H54 (cell line): ENCODE results near the gene SLC24A1.

ENCODE experiments used
- DNase-seq: peaks from one replicate; pipeline ENCODE4 v3.0.0; 2011; ENCODE audit warnings: low spot score, mixed read lengths; ENCODE audit not compliant: insufficient read length
- FAIRE-seq: peaks from 3 replicates; lab custom pipeline; 2011; peaks lifted over from hg19 to GRCh38; lab: Jason Lieb, UNC
- POLR2A ChIP-seq: IDR thresholded peaks from 2 replicates; pipeline ENCODE4 v1.6.1; 2011; ENCODE audit warnings: low read depth, mild to moderate bottlenecking, low read length

Gene SLC24A1

DNA sequence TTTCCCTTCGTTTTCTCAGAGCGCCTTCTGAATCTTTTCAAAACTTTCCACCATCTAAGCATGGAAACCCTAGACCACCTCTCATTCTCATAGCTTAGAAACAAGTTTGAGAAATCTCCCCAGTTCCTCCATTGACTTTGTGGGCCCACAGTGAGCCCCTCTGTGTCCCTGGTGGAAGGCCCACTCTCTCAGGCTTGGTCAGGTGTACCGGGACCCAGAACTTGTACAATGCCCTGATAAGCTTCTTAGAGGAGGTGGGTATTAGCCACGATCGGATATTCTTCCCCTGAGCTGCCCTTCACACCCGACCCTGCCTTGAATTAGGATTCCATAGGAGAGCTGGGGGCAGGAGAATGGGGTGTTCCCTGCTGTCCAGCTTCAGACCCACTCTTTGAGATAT lies at the start of gene SLC24A1:
Gene SLC24A1, plus strand, starts transcription at position 301 of the 400 bp plus-strand sequence. CDS start 2,143 bp downstream, outside the sequence.
- TF ChIP-seq POLR2A = no peak
- no peak for FAIRE-seq
- DNase-seq = no peak

DNA sequence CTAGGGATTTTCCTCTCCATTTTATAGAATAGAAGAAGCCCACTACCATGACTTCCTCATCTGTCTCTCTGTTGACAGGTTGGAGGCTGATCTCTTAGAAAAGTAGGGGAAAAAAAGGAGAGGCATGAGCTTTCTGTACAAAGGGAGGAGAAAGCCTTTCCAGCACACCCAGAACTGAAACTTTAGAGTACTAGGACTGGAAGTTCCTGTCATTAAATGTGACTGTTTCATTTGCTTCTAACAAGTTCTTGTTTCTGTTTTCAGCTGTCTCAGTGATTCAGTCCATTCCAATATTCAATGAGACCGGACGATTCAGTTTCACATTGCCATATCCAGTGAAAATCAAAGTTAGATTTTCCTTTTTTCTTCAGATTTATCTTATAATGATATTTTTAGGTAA lies 49.8 kb upstream of the SLC24A1 start:
- DNase-seq (no peak), FAIRE-seq (no peak)
- no peak for TF ChIP-seq POLR2A

DNA sequence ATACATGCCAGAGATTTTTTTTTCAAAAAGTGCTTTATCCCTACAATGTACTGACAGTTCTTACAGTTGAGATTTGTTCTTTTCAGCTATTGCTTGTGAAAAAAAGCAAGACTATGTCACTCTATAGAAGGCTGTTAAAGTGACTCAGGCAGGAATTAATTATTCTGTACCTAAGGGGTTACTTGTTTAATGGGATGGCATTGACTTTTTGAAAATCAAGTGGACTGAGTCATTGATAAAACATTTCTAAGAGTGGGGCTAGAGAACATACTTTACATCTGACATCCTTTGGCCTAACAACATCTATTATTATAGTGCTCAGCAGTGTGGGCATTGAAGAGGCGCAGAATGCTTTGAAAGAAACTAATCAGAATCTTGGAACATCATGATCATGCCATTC lies 45.1 kb upstream of the SLC24A1 start:
- no peak for TF ChIP-seq POLR2A
- FAIRE-seq (no peak), DNase-seq (peak; percentile 12)

DNA sequence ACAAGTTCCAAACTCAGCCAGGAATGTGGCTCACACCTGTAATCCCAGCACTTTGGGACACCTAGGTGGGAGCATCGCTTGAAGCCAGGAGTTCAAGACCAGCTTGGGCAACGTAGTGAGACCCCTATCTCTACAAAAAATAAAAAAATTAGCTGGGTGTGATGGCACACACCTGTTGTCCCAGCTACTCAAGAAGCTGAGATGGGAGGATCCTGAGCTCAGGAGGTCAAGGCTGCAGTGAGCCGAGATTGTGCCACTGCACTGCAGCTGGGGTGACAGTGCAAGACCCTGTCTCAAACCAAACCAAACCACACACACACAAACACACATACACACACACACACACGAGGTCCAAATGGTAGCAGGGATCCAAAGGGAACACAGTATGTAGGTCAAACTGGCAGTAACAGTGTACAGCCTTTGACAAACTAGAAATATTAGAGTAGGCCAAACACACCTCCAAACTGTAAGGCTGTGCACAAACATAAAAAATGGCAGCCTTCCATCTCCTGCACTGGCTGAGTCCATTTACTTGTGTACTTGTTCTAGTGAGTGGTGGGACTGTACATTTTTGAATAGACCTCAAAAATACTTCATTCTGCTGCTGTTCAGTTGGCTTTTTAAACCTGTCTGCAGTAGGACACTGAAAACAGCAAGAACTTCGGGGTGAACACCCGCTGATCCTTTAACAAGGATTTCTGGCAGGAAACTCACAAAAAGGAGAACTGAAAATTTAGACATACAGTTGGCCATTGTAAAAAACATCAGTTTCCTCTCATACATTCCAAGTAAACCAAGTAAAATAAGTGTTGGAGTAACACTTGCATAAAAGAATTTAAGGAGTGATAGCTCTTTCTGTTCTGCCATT lies 44.4 kb upstream of the SLC24A1 start:
- no peak for TF ChIP-seq POLR2A
- FAIRE-seq (no peak), DNase-seq (no peak)

DNA sequence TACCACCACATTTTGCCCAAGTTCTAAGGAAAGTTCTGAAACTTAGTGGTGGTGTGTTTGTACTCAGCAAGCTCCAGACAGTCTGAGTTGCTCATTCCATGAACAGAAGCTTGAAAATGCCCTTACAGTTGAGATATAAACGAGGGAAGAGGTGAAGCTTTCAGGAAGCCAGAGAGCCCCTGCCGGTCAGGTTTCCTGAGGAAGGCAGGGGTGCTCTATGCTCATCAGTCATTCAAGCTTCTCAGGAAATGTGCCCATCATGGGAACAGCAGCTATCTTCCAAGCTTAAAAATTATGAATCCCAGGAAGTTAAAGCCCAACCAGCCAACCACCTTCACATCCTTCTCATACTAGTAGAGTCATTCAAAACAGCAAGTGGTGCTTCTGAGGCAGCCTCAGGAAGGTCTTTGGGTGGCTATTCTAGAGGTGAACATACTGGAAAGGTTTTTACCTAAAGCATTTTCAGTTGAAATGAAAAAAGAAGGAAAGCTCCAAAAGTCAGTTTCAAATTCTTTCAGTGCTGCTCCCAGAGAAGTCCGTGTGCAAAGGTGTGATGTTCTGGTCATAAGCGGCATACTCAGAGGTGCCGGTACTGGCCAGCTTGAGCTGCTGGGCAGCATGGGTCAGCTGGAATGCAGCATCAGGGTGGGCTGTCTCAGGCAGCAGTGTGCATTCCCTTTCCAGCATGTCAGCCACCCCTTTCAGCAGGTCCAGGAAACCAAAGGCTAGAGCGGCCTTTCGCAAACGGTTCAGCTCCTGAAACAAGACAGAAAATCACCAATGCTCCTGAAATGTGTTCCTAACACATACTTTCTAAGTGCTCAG lies 42.6 kb upstream of the SLC24A1 start:
- DNase-seq (no peak), FAIRE-seq (no peak)
- no peak for TF ChIP-seq POLR2A

DNA sequence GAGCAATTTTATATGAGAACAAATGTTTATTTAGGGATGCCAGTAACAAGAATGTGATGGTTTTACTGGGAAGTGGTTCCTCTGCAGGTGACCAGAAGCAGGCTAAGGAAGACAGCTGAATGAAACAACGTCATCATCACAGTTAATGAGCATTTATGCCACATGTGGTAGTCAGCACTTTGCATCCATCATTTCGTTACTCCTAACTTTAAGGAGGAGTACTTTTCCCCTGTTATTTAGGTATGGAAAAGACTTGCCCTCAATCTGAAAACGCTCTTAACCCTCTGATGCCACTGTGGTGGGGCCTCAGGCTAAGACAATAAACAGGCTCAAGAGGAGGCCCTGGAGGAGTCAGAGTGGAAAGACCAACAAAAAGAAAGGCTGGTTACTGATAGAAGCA lies 42.0 kb upstream of the SLC24A1 start:
- DNase-seq (no peak), FAIRE-seq (no peak)
- no peak for TF ChIP-seq POLR2A

DNA sequence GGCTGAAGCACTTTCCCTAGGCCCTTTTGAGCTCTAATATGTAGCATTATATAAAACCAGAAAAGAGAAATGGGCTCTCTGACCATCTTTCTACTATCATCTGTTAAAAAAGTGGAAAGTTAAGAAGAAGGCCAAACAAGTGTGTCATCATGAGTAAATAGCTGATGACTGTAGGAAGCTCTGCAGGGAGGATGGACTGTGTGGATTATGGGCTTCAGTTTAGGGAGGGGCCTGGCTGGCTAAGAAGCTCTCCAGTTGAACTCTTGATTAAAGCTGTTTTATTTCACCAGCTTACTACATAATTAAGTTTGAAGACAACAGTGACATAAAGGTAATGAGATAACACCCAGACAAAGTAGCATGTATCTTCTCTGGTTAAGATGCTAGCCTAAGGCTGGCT lies 41.5 kb upstream of the SLC24A1 start:
- FAIRE-seq (no peak), DNase-seq (peak; percentile 30)
- TF ChIP-seq POLR2A = no peak

DNA sequence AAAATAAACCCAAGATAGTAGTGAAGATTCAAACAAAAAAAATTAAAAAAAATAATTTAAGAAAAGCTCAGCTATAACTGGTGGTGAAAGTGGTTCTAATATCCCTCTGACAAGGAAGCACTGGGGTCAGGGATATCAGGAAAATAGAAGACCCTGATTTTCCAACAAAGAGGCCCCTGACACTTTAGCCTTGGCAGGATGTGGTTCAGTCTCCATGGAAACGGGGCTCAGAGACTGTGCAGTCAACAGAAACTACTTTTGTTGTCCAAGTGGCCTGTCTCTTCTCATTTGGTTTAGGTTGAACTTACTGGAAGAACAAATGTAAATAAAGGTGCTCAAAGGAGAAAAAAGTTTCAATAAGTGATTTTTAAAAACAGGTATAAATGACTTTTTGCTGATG lies 38.0 kb upstream of the SLC24A1 start:
- TF ChIP-seq POLR2A = no peak
- DNase-seq = no peak
- no peak for FAIRE-seq

DNA sequence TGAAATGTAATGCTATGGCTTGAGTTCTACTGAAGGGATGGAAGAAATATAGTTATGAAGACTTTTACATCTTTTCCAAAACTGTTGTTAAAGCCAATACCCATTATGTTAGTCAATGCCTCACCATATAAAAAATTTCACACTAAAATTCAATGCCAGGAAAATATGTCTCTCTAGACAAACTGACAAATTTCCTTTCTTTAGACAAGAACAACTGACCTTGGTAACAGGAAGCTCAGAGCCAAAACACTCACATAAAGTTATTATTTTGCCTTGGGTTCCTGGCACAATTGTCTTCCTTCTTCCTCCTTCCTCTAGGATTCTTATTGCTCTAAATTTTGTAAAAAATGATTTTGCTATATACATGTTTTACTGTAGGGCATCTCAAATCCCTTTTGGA lies 37.5 kb upstream of the SLC24A1 start:
- FAIRE-seq (no peak), DNase-seq (no peak)
- TF ChIP-seq POLR2A = no peak

DNA sequence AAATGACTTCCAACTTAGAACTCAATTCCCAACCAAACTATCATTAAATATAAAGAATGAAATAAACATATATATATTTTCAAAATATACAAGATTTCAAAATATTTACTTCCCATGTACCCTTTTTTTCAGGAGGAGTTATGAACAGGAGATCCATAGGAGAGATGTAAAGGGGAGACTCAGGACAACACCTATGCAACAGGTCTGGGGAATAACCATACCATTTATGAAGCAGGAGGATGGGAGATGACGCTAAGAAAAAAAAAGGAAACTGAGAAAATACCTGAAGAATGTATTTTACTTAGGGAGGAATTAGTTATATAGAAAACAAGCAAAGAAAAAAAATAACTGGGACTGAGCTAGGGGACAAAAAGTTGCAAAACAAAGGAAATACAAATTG lies 34.6 kb upstream of the SLC24A1 start:
- FAIRE-seq (no peak), DNase-seq (no peak)
- TF ChIP-seq POLR2A = no peak

DNA sequence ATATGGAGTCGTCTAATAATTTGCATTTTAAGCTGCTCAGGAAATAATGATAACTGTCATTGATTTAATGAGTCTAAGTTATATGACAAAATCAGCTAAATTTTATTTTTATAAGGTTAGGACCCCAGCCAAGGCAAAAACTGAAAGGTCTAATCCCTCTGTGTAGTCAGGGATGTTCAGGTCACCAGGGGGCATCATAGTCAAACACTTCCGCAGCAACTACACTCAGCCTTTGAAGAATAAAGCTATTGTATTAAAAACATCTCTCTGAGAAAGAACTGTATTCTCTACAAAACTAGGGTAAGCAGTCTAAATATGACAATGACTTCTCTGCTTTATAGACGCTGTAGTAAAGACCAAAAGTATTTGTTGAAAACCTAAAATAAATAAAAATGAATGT lies 25.8 kb upstream of the SLC24A1 start:
- FAIRE-seq (no peak), DNase-seq (no peak)
- no peak for TF ChIP-seq POLR2A

DNA sequence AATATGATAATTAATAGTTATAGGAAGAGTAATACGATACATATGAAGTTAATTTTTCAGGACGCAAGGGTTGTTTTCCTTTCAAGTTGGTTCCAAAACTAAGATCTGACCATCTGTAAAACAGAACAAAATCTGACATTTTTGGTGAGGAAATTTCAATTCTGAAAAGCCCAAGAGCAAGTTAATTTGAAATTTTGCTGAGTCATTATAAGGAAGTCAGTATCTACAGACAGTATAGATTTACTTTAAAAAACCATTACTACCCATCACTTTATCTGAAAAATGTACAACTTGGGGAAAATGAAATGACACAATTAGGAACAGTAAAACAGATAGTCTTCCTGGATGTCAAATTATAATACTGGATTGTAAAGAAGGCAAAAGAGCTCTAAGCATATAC lies 23.3 kb upstream of the SLC24A1 start:
- DNase-seq (no peak), FAIRE-seq (no peak)
- TF ChIP-seq POLR2A = no peak

DNA sequence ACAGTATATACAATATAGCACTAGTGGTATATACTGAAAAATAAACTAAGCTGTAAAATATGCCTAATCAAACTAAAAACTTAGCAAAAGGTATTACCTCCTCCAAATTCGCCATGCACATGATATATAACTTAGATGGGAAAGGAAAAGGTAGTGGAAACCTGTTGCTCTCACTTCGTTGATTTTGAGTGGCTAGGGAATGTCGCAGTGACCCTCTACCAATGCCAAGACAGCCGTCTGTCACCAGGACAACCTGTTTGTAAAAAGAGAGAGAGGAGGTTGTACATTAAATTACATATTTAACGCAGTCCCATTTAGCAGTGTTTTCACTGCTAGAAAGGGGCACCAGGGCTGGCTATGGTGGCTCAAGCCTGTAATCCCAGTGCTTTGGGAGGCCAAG lies 22.1 kb upstream of the SLC24A1 start:
- TF ChIP-seq POLR2A = no peak
- FAIRE-seq = no peak
- DNase-seq = no peak

DNA sequence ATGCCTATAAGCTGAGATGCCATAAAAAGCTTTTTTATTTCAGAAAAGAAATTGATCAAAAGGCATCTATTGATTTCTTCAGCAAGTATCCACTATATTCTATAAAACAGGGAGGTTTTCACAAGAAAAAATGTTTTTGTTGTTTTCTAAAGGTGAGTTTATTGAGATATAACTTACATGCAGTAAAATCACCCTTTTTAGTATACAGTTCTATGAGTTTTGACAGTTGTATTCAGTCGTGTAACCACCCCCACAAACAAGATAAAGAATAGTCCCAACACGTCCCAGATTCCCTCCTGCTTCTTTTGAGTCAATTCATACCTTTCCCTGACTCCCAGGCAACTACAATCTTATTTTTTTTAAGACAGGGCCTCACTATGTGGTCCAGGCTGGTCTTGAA lies 18.6 kb upstream of the SLC24A1 start:
- DNase-seq (no peak), FAIRE-seq (no peak)
- no peak for TF ChIP-seq POLR2A
